ENCODE results near the gene SETBP1. TPM values are rescaled to one million over a fixed set of nuclear protein-coding genes. Genes with fewer than 3 reads are reported as not detected.
A peak's percentile ranks its signal among the peaks of the same experiment; 100 is the strongest.

The SETBP1 gene
- 1.9 TPM for polyA plus RNA-seq (2013, experiment 1 of 2)
- polyA plus RNA-seq (2013, experiment 2 of 2): 1.9 TPM

GRCh38 chr18:44680273-44681075, at the start of gene SETBP1:
TSS of gene SETBP1 (plus strand) at chr18:44680888. CDS start at chr18:44701347, 20,459 bp downstream.
- H3K36me3 ChIP-seq (ENCODE audit: control insufficient read depth, insufficient read depth, low read length): no peaks in the 10 kb centered on the region
- no peak within 1 kb of the TSS for H2AK5ac ChIP-seq (ENCODE audit: low read length)
- H2BK5ac ChIP-seq (ENCODE audit: low read length): peak within 1 kb of the TSS; percentile 38
- H3K23ac ChIP-seq (ENCODE audit: low read length): no peak within 1 kb of the TSS
- peak within 1 kb of the TSS; percentile 97 for H2BK15ac ChIP-seq (replicated peaks; ENCODE audit: low read depth)
- peak within 1 kb of the TSS; percentile 87 for H3K27ac ChIP-seq (ENCODE audit: low read depth, low read length)
- peak within 1 kb of the TSS; percentile 84 for H3K4me2 ChIP-seq (ENCODE audit: low read length)
- peaks cover 7% of the 10 kb centered on the region for H3K79me2 ChIP-seq (ENCODE audit: control insufficient read depth, insufficient read depth, low read length)
- H3K18ac ChIP-seq (ENCODE audit: low read length): peak within 1 kb of the TSS; percentile 100
- no CpG with 5 or more reads among the region's 64 CpGs for WGBS (ENCODE audit: extremely low coverage, insufficient coverage, low lambda C conversion rate)
- peak within 1 kb of the TSS; percentile 82 for H3K9ac ChIP-seq (ENCODE audit: low read length)
- H3K56ac ChIP-seq (ENCODE audit: low read length): peak within 1 kb of the TSS; percentile 86
- H3K79me1 ChIP-seq (ENCODE audit: low read length): no peaks in the 10 kb centered on the region
- DNase-seq: peak; percentile 88
- H2BK120ac ChIP-seq (ENCODE audit: low read depth, low read length): peak within 1 kb of the TSS; percentile 79
- no peaks in the 10 kb centered on the region for H3K27me3 ChIP-seq (ENCODE audit: insufficient read depth, low read length, poor library complexity)
- H3K4me3 ChIP-seq (ENCODE audit: low read length): peak within 1 kb of the TSS; percentile 58
- peak within 1 kb of the TSS; percentile 100 for H3K4ac ChIP-seq (ENCODE audit: low read depth, low read length)
- no peak within 1 kb of the TSS for H4K5ac ChIP-seq (ENCODE audit: low read length)
- H3K4me1 ChIP-seq (ENCODE audit: control insufficient read depth, low read depth, low read length): peaks cover 14% of the 10 kb centered on the region
- peak within 1 kb of the TSS; percentile 83 for H4K8ac ChIP-seq (ENCODE audit: low read depth, low read length)

DNA sequence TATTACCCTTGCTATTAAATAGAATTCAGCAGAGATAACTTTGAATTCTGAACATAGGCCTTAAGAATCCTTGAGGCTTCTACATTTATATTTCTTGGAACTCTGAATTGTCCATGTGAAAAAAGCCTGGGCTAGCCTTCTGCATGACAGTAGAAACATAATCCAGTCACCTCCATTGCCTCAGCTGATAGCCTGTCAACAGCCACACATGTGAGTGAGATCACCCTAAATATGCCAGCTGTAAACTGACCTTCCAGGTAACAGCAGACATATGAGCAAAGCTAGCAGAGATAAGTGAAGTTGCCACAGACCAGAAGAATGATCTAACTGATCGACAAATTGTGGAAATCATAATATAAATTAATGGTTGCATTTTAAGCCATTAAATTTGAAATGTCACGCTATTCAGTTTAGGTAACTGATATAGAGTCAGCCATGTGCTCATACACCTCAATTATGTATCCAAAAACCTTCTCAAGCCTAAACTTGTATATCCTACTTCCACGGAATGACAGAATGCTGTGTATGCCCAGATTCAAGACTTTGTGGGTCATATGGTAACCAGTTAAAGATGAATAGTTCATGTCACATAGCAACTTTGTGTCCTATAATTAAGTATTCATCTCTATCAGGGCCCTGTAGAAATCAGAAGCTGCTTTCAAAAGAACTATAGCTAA, 48.1 kb upstream of the SETBP1 start:
- Histone ChIP-seq H3K79me1 (ENCODE audit: low read length) (no peaks in the 10 kb centered on the region), H3K36me3 (ENCODE audit: control insufficient read depth, insufficient read depth, low read length) (no peaks in the 10 kb centered on the region), H3K4me3 (ENCODE audit: low read length) (no peak overlapping the region), H3K27me3 (ENCODE audit: insufficient read depth, low read length, poor library complexity) (no peaks in the 10 kb centered on the region), H3K56ac (ENCODE audit: low read length) (no peak overlapping the region), H3K4me1 (ENCODE audit: control insufficient read depth, low read depth, low read length) (peaks cover 2% of the 10 kb centered on the region), H3K23ac (ENCODE audit: low read length) (no peak overlapping the region), H2BK5ac (ENCODE audit: low read length) (no peak overlapping the region), H3K9ac (ENCODE audit: low read length) (no peak overlapping the region), H3K27ac (ENCODE audit: low read depth, low read length) (no peak overlapping the region), H4K8ac (ENCODE audit: low read depth, low read length) (no peak overlapping the region), H3K4me2 (ENCODE audit: low read length) (no peak overlapping the region), H3K18ac (ENCODE audit: low read length) (no peak overlapping the region), H4K5ac (ENCODE audit: low read length) (no peak overlapping the region), H3K79me2 (ENCODE audit: control insufficient read depth, insufficient read depth, low read length) (no peaks in the 10 kb centered on the region), H2BK15ac (replicated peaks; ENCODE audit: low read depth) (no peak overlapping the region), H2BK120ac (ENCODE audit: low read depth, low read length) (no peak overlapping the region), H3K4ac (ENCODE audit: low read depth, low read length) (no peak overlapping the region), H2AK5ac (ENCODE audit: low read length) (no peak overlapping the region)
- no CpG with 5 or more reads among the region's 3 CpGs for WGBS (ENCODE audit: extremely low coverage, insufficient coverage, low lambda C conversion rate)
- DNase-seq: no peak

DNA sequence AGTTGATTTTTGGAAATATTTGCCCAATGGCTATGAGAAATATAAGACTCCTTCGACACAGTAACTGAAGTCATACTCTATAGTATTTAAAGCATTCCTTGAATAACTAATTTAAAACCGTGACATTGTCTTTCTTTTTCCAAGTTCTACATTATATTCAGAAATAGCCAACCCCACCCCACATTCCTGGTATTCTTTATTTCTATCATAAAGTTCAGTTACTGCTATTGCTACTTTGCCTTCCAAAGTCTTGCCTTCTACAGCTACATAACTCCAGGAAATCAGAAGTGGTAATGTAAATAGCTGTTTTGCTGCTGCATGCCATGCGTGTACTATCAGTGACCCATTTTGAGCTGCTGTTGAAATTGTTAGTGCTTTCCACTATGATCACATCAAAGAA, 45.1 kb upstream of the SETBP1 start:
- H3K4ac ChIP-seq (ENCODE audit: low read depth, low read length): no peak overlapping the region
- WGBS (ENCODE audit: extremely low coverage, insufficient coverage, low lambda C conversion rate): no CpG with 5 or more reads among the region's 3 CpGs
- H3K36me3 ChIP-seq (ENCODE audit: control insufficient read depth, insufficient read depth, low read length): no peaks in the 10 kb centered on the region
- H3K4me1 ChIP-seq (ENCODE audit: control insufficient read depth, low read depth, low read length): no peaks in the 10 kb centered on the region
- no peak overlapping the region for H3K27ac ChIP-seq (ENCODE audit: low read depth, low read length)
- H4K5ac ChIP-seq (ENCODE audit: low read length): no peak overlapping the region
- H3K9ac ChIP-seq (ENCODE audit: low read length): no peak overlapping the region
- H3K27me3 ChIP-seq (ENCODE audit: insufficient read depth, low read length, poor library complexity): no peaks in the 10 kb centered on the region
- H3K18ac ChIP-seq (ENCODE audit: low read length): no peak overlapping the region
- H3K23ac ChIP-seq (ENCODE audit: low read length): no peak overlapping the region
- H3K79me2 ChIP-seq (ENCODE audit: control insufficient read depth, insufficient read depth, low read length): no peaks in the 10 kb centered on the region
- H2BK15ac ChIP-seq (replicated peaks; ENCODE audit: low read depth): no peak overlapping the region
- no peak overlapping the region for H3K4me2 ChIP-seq (ENCODE audit: low read length)
- no peaks in the 10 kb centered on the region for H3K79me1 ChIP-seq (ENCODE audit: low read length)
- no peak overlapping the region for H3K4me3 ChIP-seq (ENCODE audit: low read length)
- H2AK5ac ChIP-seq (ENCODE audit: low read length): no peak overlapping the region
- H2BK120ac ChIP-seq (ENCODE audit: low read depth, low read length): no peak overlapping the region
- H2BK5ac ChIP-seq (ENCODE audit: low read length): no peak overlapping the region
- no peak for DNase-seq
- no peak overlapping the region for H4K8ac ChIP-seq (ENCODE audit: low read depth, low read length)
- H3K56ac ChIP-seq (ENCODE audit: low read length): no peak overlapping the region

GRCh38 chr18:44636241-44636640, 44.4 kb upstream of the SETBP1 start:
- H2AK5ac ChIP-seq (ENCODE audit: low read length): no peak overlapping the region
- H3K4me2 ChIP-seq (ENCODE audit: low read length): no peak overlapping the region
- no peak overlapping the region for H4K5ac ChIP-seq (ENCODE audit: low read length)
- H3K4ac ChIP-seq (ENCODE audit: low read depth, low read length): no peak overlapping the region
- no peak overlapping the region for H3K27ac ChIP-seq (ENCODE audit: low read depth, low read length)
- H3K56ac ChIP-seq (ENCODE audit: low read length): no peak overlapping the region
- H2BK5ac ChIP-seq (ENCODE audit: low read length): no peak overlapping the region
- H4K8ac ChIP-seq (ENCODE audit: low read depth, low read length): no peak overlapping the region
- no peaks in the 10 kb centered on the region for H3K36me3 ChIP-seq (ENCODE audit: control insufficient read depth, insufficient read depth, low read length)
- no peaks in the 10 kb centered on the region for H3K27me3 ChIP-seq (ENCODE audit: insufficient read depth, low read length, poor library complexity)
- no peak overlapping the region for H2BK120ac ChIP-seq (ENCODE audit: low read depth, low read length)
- no peak overlapping the region for H3K18ac ChIP-seq (ENCODE audit: low read length)
- no peak overlapping the region for H3K4me3 ChIP-seq (ENCODE audit: low read length)
- no peak overlapping the region for H3K9ac ChIP-seq (ENCODE audit: low read length)
- no peaks in the 10 kb centered on the region for H3K4me1 ChIP-seq (ENCODE audit: control insufficient read depth, low read depth, low read length)
- no peak overlapping the region for H2BK15ac ChIP-seq (replicated peaks; ENCODE audit: low read depth)
- no peaks in the 10 kb centered on the region for H3K79me1 ChIP-seq (ENCODE audit: low read length)
- no peak for DNase-seq
- H3K79me2 ChIP-seq (ENCODE audit: control insufficient read depth, insufficient read depth, low read length): no peaks in the 10 kb centered on the region
- no peak overlapping the region for H3K23ac ChIP-seq (ENCODE audit: low read length)

DNA sequence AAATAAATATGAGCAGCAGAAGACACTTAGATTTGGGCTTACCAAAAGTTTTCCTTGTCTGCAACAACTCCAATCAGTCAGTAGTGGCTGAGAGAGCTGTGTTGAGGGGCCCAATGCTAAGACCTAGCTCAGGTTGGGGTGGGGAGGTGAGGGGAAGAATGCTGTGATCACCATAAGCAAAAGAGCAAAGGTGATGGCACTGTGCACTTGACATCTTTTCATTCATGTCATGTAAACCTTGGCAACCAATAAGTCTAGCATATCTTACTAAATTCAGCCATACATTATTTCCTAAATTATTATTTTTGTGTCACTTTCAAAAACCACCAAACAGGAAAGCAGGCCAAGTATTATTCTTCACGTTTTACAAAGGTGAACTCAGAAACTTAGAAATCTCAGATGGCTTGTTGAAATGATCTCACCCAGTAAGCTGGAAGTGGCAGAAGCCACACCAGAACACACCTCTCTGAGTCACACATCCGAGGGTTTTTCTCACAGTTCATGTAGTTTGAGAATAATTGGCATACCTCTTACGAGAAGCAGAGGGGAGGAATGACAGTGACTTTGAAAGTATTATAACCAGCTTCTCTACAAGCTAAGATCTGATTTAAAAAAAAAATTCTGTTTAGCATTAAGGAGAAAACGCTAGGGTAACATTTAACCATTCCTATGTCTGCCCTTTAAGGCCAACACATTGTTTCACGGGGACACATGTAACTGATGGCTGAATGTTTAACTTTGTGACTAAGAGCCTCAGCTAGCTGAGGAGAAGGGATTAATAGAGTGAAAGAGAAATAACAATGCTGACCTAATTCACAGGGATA, 43.3 kb upstream of the SETBP1 start:
- H2BK5ac ChIP-seq (ENCODE audit: low read length): no peak overlapping the region
- H3K23ac ChIP-seq (ENCODE audit: low read length): no peak overlapping the region
- no peaks in the 10 kb centered on the region for H3K79me2 ChIP-seq (ENCODE audit: control insufficient read depth, insufficient read depth, low read length)
- H3K18ac ChIP-seq (ENCODE audit: low read length): no peak overlapping the region
- H2AK5ac ChIP-seq (ENCODE audit: low read length): no peak overlapping the region
- H3K4me1 ChIP-seq (ENCODE audit: control insufficient read depth, low read depth, low read length): no peaks in the 10 kb centered on the region
- no peak overlapping the region for H3K4me2 ChIP-seq (ENCODE audit: low read length)
- H4K8ac ChIP-seq (ENCODE audit: low read depth, low read length): no peak overlapping the region
- no peak overlapping the region for H3K27ac ChIP-seq (ENCODE audit: low read depth, low read length)
- no peak overlapping the region for H3K9ac ChIP-seq (ENCODE audit: low read length)
- H3K4me3 ChIP-seq (ENCODE audit: low read length): no peak overlapping the region
- no peaks in the 10 kb centered on the region for H3K27me3 ChIP-seq (ENCODE audit: insufficient read depth, low read length, poor library complexity)
- H3K56ac ChIP-seq (ENCODE audit: low read length): no peak overlapping the region
- WGBS (ENCODE audit: extremely low coverage, insufficient coverage, low lambda C conversion rate): no CpG with 5 or more reads among the region's 5 CpGs
- no peak overlapping the region for H4K5ac ChIP-seq (ENCODE audit: low read length)
- no peak overlapping the region for H2BK15ac ChIP-seq (replicated peaks; ENCODE audit: low read depth)
- H3K36me3 ChIP-seq (ENCODE audit: control insufficient read depth, insufficient read depth, low read length): no peaks in the 10 kb centered on the region
- DNase-seq: peak; percentile 73
- H3K4ac ChIP-seq (ENCODE audit: low read depth, low read length): no peak overlapping the region
- no peak overlapping the region for H2BK120ac ChIP-seq (ENCODE audit: low read depth, low read length)
- H3K79me1 ChIP-seq (ENCODE audit: low read length): no peaks in the 10 kb centered on the region

Data from mesendoderm (in vitro differentiated cells).